PC-3 (cell line): Measurements from ENCODE around the gene SLC6A15. TPM values are rescaled to one million over a fixed set of nuclear protein-coding genes. Genes with fewer than 3 reads are reported as not detected.

Experiments used
- total RNA-seq: library from RNA; depleted of rRNA; stranded (reverse); fragments of >200 nt; gene quantifications from 2 replicates; pipeline ENCODE4 v1.2.3, GENCODE V29; 2014; rRNA removed

SLC6A15 gene
- total RNA-seq, 1 experiment from 2014 or later: not detected

Other genes with a start within 250 kb of the SLC6A15 start
- gene TSPAN19, start 123.5 kb upstream of the SLC6A15 start, total RNA-seq: not detected in 2 replicates
- gene LRRIQ1, start 123.6 kb upstream of the SLC6A15 start, total RNA-seq: 0.17 and 0.40 TPM in 2 replicates